Right cardiac atrium (tissue), 5 donors: ENCODE measurements around the gene CSF3R. TPM values are rescaled to one million over a fixed set of nuclear protein-coding genes. Genes with fewer than 3 reads are reported as not detected.
"Not testable (repeated sequence)": the region's sequence is repeated elsewhere in the genome, so short reads cannot be mapped to it uniquely, and the experiment has no call there.

Source experiments
- ATAC-seq, 2 donors: fragments of 200-7000 bp; cut with Tn5 transposase; one replicate each; pipeline versions ENCODE4 v1.8.0 to v1.9.1; 2020; ENCODE audit warnings: moderate library complexity in 2 of 2, mild to moderate bottlenecking in 1 of 2
- DNase-seq, 3 donors: peaks; one replicate each; pipeline ENCODE4 v3.0.0-alpha.2; 2020
- H3K27ac ChIP-seq: one replicate; pipeline ENCODE4 v1.5.1; 2013; ENCODE audit warnings: mild to moderate bottlenecking, low read length, control low read depth, moderate library complexity
- H3K27me3 ChIP-seq: one replicate; pipeline ENCODE4 v1.6.1; 2013; ENCODE audit not compliant: control insufficient read depth, insufficient read depth
- H3K4me1 ChIP-seq: one replicate; pipeline ENCODE4 v1.6.1; 2013; ENCODE audit warnings: low read length; ENCODE audit not compliant: control insufficient read depth, insufficient read depth
- H3K4me3 ChIP-seq: one replicate; pipeline ENCODE4 v1.5.1; 2013; ENCODE audit warnings: low read length, control low read depth
- H3K9me3 ChIP-seq: one replicate; pipeline ENCODE4 v1.6.1; 2013; ENCODE audit warnings: low read length; ENCODE audit not compliant: control insufficient read depth
- WGBS: extraction: QIAGEN DNeasy Blood & Tissue Kit; methylation state at CpG from one replicate; pipeline ENCODE4 v1.1.7; 2013; 5-methylcytosine and 5-hydroxymethylcytosine counted together
- intact Hi-C, 4 donors: fragments of 100-400 bp; cut with DNase I; formaldehyde crosslinking; loops; one replicate each; pipeline versions ENCODE4 v1.11.0 to v1.14.0; 2022 to 2023
- polyA plus RNA-seq: library from polyadenylated mRNA; stranded (reverse); fragments of 200-250 nt; gene quantifications from one replicate; pipeline ENCODE4 v1.2.3, GENCODE V29; 2013
- total RNA-seq, 4 donors: library from RNA; stranded (reverse); fragmentation: NEBNext Ultra II Directional; extraction: Animal tissue kit (Norgen Biotek cat#: 25700); gene quantifications; one replicate each; pipeline ENCODE4 v1.2.1, GENCODE V29; 2021
- donor health status: healthy with polysubstance abuse.
- donor health status: DM: no; HTN: yes; CAD: no.
- donor health status: DM: no; HTN: no; CAD: no.
- donor health status: DM: no; HTN: yes; CAD: no; lungs with severe emphysema.
- donor health status: DM: yes; HTN: yes; CAD: no.

Gene CSF3R
- total and polyA plus RNA-seq, 5 donors: 4.0 to 10.9 (median 5.2) TPM

DNA sequence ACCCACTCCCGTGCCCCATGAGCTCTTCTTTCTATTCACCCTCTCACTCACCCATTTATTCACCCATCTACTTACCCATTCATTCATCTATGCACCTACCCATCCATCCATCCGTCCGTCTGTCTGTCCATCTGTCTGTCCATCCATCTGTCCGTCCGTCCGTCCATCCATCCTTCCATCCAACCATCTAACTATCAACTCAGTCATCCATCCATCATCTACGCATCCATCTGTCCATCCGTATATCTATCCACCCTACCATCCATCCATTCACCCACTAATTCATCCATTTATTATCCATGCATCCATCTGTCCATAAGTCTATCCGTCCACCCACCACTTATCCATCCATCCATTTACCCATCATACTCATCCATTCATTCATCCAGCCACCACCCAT, 10.8 kb upstream of the CSF3R start:
- WGBS: 90% methylated on average over 9 of the region's 9 CpGs
- intact Hi-C loops: no loop called here

DNA sequence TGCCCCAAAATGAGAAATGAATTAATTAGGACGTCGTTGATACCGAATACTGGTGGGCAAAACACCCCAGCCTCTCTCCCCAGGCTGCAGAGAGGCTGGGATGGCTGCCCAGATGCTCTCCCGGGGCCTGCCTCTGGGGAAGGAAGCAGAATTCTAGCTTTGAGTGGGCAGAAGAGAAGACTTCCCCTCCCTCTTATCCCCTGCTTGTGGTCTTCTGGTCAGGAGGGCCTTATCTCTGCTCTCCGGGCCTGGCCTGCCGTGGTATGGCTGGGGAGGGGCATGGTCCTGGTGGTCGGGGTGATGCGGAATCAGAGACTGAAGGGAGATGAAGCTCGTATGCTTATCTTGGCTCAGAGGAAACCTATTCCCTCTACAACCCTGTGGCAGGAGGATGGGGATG, 9.8 kb upstream of the CSF3R start:
- intact Hi-C loops: no loop called here
- H3K4me1 ChIP-seq: no peaks in the 10 kb centered on the region
- WGBS: 13% methylated on average over 9 of the region's 9 CpGs
- H3K9me3 ChIP-seq: no peaks in the 10 kb centered on the region
- no peak overlapping the region for H3K4me3 ChIP-seq
- no peaks in the 10 kb centered on the region for H3K27me3 ChIP-seq
- ATAC-seq (no peak), DNase-seq (no peak)
- H3K27ac ChIP-seq: no peak overlapping the region

More for the DNA sequence above, 10.8 kb upstream of the CSF3R start:
- Histone ChIP-seq H3K27ac (no peak overlapping the region), H3K9me3 (no peaks in the 10 kb centered on the region), H3K4me3 (no peak overlapping the region), H3K4me1 (no peaks in the 10 kb centered on the region), H3K27me3 (no peaks in the 10 kb centered on the region)
- no peak for ATAC-seq
- no peak for DNase-seq

DNA sequence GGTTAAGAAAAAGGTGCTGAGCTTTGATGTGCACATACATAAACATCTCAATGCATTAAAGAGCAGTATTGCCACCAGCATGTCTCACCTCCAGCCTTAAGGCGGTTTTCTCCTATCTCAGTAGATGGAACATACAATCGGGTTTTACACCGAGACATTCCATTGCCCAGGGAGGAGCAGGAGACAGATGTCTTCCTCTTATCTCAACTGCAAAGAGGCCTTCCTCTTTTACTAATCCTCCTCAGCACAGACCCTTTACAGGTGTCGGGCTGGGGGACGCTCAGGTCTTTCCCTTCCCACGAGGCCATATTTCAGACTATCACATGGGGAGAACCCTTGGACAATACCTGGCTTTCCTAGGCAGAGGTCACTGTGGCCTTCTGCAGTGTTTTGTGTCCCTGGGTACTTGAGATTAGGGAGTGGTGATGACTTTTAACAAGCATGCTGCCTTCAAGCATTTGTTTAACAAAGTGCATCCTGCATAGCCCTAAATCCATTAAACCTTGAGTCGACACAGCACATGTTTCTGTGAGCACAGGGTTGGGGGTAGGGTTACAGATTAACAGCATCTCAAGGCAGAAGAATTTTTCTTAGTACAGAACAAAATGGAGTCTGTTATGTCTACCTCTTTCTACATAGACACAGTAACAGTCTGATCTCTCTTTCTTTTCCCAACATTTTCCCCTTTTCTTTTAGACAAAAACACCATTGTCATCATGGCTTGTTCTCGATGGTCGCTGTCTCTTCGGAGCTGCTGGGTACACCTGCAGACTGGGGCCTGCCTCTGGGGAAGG, 6.7 kb upstream of the CSF3R start:
- H3K9me3 ChIP-seq, intact Hi-C loops, H3K27me3 ChIP-seq, H3K4me3 ChIP-seq, DNase-seq, ATAC-seq, H3K27ac ChIP-seq, H3K4me1 ChIP-seq: not testable (repeated sequence)
- 52% methylated on average over 10 of the region's 10 CpGs for WGBS

DNA sequence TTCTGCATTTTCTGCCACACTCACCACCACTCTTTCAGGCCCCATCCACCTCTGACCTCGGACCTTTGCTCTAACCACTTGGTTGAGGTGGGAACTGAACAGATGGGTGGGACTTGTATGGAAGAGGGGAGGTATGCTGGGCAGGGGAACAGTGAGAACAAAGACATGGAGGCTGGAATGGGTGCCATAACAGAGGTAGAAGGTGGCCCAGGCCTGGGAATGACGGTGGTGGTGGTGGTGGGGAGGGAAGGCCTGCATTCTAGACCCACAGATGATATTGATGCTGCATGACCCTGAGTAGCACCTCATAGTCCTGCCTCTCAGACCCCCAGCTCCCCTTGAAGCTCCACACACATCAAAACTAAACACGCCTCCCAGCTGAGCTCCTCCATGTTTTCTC, 5.2 kb upstream of the CSF3R start:
- Histone ChIP-seq H3K27me3 (no peaks in the 10 kb centered on the region), H3K4me3 (no peak overlapping the region), H3K27ac (no peak overlapping the region), H3K9me3 (no peaks in the 10 kb centered on the region), H3K4me1 (no peaks in the 10 kb centered on the region)
- whole genome bisulfite sequencing: 80% methylated on average over 3 of the region's 3 CpGs
- intact Hi-C loops: no loop called here
- ATAC-seq: no peak
- DNase-seq: no peak

DNA sequence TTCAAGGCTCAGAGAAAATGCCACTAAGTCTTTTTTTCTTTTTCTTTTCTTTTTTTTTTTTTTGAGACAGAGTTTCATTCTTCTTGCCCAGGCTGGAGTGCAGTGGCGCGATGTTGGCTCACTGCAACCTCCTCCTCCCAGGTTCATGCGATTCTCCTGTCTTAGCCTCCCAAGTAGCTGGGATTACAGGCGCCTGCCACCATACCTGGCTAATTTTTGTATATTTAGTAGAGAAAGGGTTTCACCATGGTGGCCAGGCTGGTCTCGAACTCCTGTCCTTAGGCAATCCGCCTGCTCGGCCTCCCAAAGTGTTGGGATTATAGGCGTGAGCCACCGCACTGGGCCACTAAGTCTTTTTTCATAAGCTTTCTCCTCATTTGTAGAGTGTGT, 4.6 kb upstream of the CSF3R start:
- intact Hi-C loops, ATAC-seq, H3K4me1 ChIP-seq, H3K27me3 ChIP-seq, H3K9me3 ChIP-seq, H3K4me3 ChIP-seq, H3K27ac ChIP-seq, DNase-seq: not testable (repeated sequence)
- WGBS: 92% methylated on average over 9 of the region's 9 CpGs

DNA sequence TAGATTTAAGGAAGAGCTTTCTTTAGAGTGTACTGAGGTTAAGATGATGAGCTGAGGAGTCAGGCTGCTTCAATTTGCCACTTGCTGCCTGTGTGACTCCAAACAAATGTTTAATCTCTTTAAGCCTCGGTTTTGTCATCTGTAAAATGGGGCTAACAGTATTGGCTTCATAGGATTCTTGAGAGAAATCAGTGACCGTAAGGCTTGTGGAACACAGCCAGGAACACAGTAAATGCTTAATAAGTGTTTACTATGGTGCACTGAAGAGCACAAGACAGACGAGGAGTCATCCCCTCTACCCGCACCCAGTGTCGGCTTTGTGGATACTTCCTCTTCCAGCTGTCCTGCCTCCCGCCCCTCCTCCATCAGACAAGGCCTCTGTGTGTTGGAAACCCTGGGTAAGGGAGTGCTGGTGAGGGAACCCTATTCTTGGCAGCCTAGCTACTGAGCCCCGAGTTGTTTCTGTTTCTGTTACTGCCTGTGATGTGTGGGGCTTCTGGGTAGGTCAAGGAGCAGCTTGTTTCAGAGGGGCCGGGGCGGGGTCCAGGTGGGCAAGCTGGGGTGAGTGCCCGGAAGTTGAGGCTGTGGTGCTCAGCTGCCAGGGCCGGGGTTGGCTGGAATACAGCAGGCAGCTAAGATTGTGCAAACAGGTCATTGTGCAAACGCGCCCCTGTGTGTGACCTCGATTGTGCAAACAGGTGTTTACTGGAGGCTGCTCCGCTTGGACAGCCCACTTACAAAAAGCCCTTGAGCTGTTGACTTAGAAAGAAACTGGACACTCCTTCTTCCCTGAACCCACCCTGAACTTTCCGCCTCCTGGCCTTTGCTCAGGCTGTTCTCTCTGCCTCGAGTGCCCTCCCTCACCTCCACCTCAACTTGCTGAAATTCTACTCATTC, 4.0 kb upstream of the CSF3R start:
- Histone ChIP-seq H3K27me3 (no peaks in the 10 kb centered on the region), H3K27ac (no peak overlapping the region), H3K9me3 (no peaks in the 10 kb centered on the region), H3K4me3 (no peak overlapping the region), H3K4me1 (no peaks in the 10 kb centered on the region)
- peak; percentile 63 to 64 for ATAC-seq
- peak; percentile 44 to 70 (median 66) for DNase-seq
- WGBS: 64% methylated on average over 17 of the region's 17 CpGs
- intact Hi-C loops: no loop called here

DNA sequence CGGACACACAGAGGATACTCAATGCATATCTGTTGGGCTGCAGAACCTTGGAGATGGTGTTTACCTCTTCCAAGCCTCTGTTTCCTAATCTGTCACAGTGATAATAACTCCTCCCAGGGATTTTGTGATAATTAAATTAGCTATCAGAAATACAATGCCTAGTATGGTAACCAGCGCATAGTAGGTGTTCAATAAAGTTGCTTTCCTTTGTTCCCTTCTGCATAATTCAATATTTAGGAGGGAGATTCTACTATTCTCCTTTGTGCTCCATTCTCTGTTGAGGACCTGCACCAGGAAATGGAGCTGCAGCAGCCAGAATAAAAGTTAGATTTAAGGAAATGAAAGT, 3.4 kb upstream of the CSF3R start:
- 91% methylated on average over 2 of the region's 2 CpGs for whole genome bisulfite sequencing
- no peaks in the 10 kb centered on the region for H3K27me3 ChIP-seq
- H3K9me3 ChIP-seq: no peaks in the 10 kb centered on the region
- no peak for DNase-seq
- intact Hi-C loops: no loop called here
- H3K4me1 ChIP-seq: no peaks in the 10 kb centered on the region
- no peak overlapping the region for H3K4me3 ChIP-seq
- ATAC-seq: no peak
- no peak overlapping the region for H3K27ac ChIP-seq

DNA sequence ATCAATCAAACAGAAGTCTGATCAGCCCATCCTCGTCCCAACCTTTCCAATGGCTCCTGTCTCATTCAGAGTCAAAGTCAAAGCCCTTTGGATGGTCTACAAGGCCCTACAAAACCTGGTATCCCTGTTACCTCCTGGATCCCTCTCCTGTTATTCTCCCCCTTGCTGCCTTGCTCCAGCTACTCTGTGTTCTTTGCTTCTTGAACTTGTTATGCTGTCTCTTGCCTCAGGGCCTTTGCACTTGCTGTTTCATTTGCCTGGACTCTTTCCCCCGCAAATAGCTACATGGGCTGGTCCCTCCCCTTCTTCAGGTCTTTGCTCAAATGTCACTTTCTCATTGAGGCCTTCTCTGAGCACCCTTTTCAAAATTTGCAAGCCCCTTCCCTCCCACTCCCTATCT, 1.4 kb upstream of the CSF3R start:
- Histone ChIP-seq H3K4me3 (no peak overlapping the region), H3K27ac (no peak overlapping the region), H3K27me3 (no peaks in the 10 kb centered on the region), H3K4me1 (no peaks in the 10 kb centered on the region), H3K9me3 (no peaks in the 10 kb centered on the region)
- intact Hi-C loops: no loop called here
- DNase-seq (no peak), ATAC-seq (no peak)
- 92% methylated on average over 2 of the region's 2 CpGs for WGBS

DNA sequence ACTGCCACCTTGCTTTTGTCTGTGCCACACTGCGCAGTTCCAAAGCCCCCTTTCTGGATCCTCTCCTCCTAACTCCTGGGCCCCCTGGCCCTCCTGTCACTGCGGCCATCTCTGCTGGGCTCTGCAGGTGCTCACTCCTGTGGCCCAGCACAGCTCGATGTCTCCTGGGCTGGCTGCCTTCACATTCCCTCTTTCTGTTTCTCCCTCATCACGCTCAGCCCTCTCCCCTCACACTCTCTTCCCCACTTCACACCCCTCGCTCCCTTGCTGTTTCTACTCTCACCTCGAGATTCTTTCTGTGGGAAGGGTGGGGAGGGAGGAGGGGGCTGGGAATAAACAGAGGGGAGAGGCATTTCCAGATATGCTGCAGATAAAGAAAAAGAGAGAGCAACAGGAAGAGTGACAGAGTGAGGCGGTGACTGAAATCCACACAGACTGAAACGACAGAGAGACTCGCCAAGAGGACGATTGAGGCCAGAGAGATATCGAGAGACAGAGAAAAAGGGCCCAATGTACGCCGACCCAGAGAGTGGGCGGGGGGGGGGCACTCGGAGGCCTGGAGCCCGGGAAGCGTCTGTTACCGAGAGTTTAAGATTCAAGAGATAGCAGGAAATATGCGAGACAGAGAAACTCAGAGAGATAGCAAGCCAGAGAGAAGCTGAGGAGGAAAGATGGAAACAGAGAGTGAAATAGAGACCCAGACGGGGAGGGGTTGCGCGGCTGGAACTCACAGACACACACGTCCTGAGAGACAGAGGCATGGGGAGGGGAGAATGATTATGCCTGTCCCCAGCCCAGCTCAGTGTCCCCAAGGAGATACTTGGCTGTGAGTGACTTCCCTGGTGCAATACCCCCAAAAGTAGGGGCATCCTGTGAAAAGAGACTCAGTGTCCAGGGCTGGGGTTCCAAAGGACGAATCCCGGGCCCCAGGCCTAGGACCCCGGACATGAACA, 666 bp downstream of the CSF3R start:
- H3K9me3 ChIP-seq: no peaks in the 10 kb centered on the region
- ATAC-seq: peak; percentile 20 to 22
- peak overlapping the region; percentile 4 for H3K4me3 ChIP-seq
- H3K4me1 ChIP-seq: no peaks in the 10 kb centered on the region
- intact Hi-C loops: no loop called here
- H3K27me3 ChIP-seq: no peaks in the 10 kb centered on the region
- no peak overlapping the region for H3K27ac ChIP-seq
- peak in 1 of 3 donors; percentile 52 for DNase-seq
- WGBS: 17% methylated on average over 26 of the region's 26 CpGs

DNA sequence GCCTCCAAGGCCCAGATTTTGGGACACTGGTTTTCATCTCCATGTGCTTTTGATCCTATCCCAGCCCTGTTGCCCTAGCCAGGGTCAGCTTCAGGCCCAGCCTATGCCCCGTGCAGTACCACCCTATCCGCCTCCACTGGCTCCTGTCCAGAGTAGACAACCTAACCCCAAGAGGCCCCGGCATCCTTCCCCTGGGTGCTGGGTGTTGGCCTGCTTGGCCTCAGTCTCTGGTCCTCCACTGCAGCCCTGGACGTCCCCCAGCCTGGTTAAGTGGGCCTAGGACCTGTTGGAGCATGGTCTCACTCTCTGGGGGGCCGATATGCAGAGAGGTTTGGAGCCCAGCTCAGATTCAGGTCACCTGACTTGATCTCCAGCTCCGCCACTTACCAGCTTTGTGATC, 1.6 kb downstream of the CSF3R start:
- H3K27me3 ChIP-seq: no peaks in the 10 kb centered on the region
- H3K9me3 ChIP-seq: no peaks in the 10 kb centered on the region
- ATAC-seq (peak in 1 of 2 donors; percentile 34), DNase-seq (no peak)
- no peak overlapping the region for H3K27ac ChIP-seq
- intact Hi-C loops: no loop called here
- H3K4me1 ChIP-seq: no peaks in the 10 kb centered on the region
- H3K4me3 ChIP-seq: no peak overlapping the region
- 79% methylated on average over 6 of the region's 6 CpGs for WGBS
